ENCODE measurements around the gene STAT3. TPM values are rescaled to one million over a fixed set of nuclear protein-coding genes. Genes with fewer than 3 reads are reported as not detected.

Gene STAT3
- total and polyA plus RNA-seq, 2 of the 13 experiments (the other 11 are each of a cell fraction or from before 2014, with no cell fraction given) = 61.8 to 62.4 TPM

GRCh38 chr17:42388381-42389134, at the start of gene STAT3 (continued):
- no peak for TF ChIP-seq TCF12 (IDR thresholded peaks at IDR 0.05)
- peak; percentile 90 for TF ChIP-seq TCF12 (CRISPR knock-in tag; IDR thresholded peaks at IDR 0.05)
- TF ChIP-seq ELF3 (CRISPR knock-in tag; IDR thresholded peaks at IDR 0.05) = peak; percentile 98
- TF ChIP-seq TRIM24 (CRISPR knock-in tag; IDR thresholded peaks at IDR 0.05) = 0 out of 2 replicates have a peak, but pooled peaks have one; percentile 25
- peak; percentile 98 for TF ChIP-seq ZFP90 (CRISPR knock-in tag; IDR thresholded peaks at IDR 0.05; ENCODE audit: borderline replicate concordance)
- no peak for TF ChIP-seq ZMAT5 (CRISPR knock-in tag; IDR thresholded peaks at IDR 0.05; ENCODE audit: borderline replicate concordance, low read depth)
- TF ChIP-seq ZNF672 (CRISPR knock-in tag; IDR thresholded peaks at IDR 0.05) = peak; percentile 14; the same call in 1 of the 2 replicates
- TF ChIP-seq, protein P1, sequence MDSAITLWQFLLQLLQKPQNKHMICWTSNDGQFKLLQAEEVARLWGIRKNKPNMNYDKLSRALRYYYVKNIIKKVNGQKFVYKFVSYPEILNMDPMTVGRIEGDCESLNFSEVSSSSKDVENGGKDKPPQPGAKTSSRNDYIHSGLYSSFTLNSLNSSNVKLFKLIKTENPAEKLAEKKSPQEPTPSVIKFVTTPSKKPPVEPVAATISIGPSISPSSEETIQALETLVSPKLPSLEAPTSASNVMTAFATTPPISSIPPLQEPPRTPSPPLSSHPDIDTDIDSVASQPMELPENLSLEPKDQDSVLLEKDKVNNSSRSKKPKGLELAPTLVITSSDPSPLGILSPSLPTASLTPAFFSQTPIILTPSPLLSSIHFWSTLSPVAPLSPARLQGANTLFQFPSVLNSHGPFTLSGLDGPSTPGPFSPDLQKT (CRISPR knock-in tag; IDR thresholded peaks at IDR 0.05; ENCODE audit: borderline replicate concordance) = 0 out of 2 replicates have a peak, but pooled peaks have one; percentile 7
- TF ChIP-seq ZNF33B (CRISPR knock-in tag; IDR thresholded peaks at IDR 0.05) = peak; percentile 98
- TF ChIP-seq RAD21 (CRISPR knock-in tag; IDR thresholded peaks at IDR 0.05) = peak; percentile 54; the same call in 1 of the 2 replicates
- 0 out of 2 replicates have a peak, but pooled peaks have one; percentile 36 for TF ChIP-seq ZNF740 (CRISPR knock-in tag; IDR thresholded peaks at IDR 0.05)
- peak; percentile 99 for TF ChIP-seq CCAR2 (optimal IDR thresholded peaks at IDR 0.05; ENCODE audit: low read depth, low read length)
- TF ChIP-seq, protein P2, sequence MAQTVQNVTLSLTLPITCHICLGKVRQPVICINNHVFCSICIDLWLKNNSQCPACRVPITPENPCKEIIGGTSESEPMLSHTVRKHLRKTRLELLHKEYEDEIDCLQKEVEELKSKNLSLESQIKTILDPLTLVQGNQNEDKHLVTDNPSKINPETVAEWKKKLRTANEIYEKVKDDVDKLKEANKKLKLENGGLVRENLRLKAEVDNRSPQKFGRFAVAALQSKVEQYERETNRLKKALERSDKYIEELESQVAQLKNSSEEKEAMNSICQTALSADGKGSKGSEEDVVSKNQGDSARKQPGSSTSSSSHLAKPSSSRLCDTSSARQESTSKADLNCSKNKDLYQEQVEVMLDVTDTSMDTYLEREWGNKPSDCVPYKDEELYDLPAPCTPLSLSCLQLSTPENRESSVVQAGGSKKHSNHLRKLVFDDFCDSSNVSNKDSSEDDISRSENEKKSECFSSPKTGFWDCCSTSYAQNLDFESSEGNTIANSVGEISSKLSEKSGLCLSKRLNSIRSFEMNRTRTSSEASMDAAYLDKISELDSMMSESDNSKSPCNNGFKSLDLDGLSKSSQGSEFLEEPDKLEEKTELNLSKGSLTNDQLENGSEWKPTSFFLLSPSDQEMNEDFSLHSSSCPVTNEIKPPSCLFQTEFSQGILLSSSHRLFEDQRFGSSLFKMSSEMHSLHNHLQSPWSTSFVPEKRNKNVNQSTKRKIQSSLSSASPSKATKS (CRISPR knock-in tag; IDR thresholded peaks at IDR 0.05) = peak; percentile 97; the same call in 1 of the 2 replicates
- TF ChIP-seq STAT5B (CRISPR knock-in tag; IDR thresholded peaks at IDR 0.05) = peak; percentile 98
- no peak; the same call in 1 of the 2 replicates for TF ChIP-seq PRMT3 (CRISPR knock-in tag; IDR thresholded peaks at IDR 0.05; ENCODE audit: borderline replicate concordance, low read depth)
- TF ChIP-seq, protein P3, sequence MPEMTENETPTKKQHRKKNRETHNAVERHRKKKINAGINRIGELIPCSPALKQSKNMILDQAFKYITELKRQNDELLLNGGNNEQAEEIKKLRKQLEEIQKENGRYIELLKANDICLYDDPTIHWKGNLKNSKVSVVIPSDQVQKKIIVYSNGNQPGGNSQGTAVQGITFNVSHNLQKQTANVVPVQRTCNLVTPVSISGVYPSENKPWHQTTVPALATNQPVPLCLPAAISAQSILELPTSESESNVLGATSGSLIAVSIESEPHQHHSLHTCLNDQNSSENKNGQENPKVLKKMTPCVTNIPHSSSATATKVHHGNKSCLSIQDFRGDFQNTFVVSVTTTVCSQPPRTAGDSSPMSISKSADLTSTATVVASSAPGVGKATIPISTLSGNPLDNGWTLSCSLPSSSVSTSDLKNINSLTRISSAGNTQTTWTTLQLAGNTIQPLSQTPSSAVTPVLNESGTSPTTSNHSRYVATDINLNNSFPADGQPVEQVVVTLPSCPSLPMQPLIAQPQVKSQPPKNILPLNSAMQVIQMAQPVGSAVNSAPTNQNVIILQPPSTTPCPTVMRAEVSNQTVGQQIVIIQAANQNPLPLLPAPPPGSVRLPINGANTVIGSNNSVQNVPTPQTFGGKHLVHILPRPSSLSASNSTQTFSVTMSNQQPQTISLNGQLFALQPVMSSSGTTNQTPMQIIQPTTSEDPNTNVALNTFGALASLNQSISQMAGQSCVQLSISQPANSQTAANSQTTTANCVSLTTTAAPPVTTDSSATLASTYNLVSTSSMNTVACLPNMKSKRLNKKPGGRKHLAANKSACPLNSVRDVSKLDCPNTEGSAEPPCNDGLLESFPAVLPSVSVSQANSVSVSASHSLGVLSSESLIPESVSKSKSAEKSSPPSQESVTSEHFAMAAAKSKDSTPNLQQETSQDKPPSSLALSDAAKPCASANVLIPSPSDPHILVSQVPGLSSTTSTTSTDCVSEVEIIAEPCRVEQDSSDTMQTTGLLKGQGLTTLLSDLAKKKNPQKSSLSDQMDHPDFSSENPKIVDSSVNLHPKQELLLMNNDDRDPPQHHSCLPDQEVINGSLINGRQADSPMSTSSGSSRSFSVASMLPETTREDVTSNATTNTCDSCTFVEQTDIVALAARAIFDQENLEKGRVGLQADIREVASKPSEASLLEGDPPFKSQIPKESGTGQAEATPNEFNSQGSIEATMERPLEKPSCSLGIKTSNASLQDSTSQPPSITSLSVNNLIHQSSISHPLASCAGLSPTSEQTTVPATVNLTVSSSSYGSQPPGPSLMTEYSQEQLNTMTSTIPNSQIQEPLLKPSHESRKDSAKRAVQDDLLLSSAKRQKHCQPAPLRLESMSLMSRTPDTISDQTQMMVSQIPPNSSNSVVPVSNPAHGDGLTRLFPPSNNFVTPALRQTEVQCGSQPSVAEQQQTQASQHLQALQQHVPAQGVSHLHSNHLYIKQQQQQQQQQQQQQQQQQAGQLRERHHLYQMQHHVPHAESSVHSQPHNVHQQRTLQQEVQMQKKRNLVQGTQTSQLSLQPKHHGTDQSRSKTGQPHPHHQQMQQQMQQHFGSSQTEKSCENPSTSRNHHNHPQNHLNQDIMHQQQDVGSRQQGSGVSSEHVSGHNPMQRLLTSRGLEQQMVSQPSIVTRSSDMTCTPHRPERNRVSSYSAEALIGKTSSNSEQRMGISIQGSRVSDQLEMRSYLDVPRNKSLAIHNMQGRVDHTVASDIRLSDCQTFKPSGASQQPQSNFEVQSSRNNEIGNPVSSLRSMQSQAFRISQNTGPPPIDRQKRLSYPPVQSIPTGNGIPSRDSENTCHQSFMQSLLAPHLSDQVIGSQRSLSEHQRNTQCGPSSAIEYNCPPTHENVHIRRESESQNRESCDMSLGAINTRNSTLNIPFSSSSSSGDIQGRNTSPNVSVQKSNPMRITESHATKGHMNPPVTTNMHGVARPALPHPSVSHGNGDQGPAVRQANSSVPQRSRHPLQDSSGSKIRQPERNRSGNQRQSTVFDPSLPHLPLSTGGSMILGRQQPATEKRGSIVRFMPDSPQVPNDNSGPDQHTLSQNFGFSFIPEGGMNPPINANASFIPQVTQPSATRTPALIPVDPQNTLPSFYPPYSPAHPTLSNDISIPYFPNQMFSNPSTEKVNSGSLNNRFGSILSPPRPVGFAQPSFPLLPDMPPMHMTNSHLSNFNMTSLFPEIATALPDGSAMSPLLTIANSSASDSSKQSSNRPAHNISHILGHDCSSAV (CRISPR knock-in tag; IDR thresholded peaks at IDR 0.05; ENCODE audit: borderline replicate concordance) = peak; percentile 97
- no peak for TF ChIP-seq IKZF1 (IDR thresholded peaks at IDR 0.05)
